GM12873 (cell line): ENCODE data around the gene MACC1.

ENCODE experiments used
- TF ChIP-seq, protein P1 (sequence below): IDR thresholded peaks from 2 replicates; pipeline ENCODE4 v1.5.1; 2012; ENCODE audit warnings: low read depth, mild to moderate bottlenecking, moderate library complexity, low read length, control low read depth; ENCODE audit not compliant: insufficient read depth; ENCODE audit errors: missing control alignments

Gene MACC1

DNA sequence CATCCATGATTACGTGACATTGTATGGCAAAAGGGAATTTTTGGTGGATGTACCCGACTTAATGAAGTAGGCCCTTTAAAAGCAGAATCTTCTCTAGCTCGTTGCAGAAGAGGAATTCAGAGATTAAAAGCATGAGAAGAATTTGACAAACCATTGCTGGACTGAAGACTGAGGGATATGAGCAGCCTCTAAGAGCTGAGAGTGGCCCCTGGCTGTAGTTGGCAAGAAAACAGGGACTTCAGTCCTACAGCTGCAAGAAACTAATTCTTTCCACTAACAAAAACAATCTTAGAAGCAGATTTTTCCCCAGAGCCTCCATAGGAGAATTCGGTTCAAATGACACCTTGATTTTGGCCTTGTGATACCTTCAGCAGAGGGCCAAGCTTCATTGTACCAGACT lies 34.1 kb downstream of the MACC1 start:
- TF ChIP-seq, protein P1, sequence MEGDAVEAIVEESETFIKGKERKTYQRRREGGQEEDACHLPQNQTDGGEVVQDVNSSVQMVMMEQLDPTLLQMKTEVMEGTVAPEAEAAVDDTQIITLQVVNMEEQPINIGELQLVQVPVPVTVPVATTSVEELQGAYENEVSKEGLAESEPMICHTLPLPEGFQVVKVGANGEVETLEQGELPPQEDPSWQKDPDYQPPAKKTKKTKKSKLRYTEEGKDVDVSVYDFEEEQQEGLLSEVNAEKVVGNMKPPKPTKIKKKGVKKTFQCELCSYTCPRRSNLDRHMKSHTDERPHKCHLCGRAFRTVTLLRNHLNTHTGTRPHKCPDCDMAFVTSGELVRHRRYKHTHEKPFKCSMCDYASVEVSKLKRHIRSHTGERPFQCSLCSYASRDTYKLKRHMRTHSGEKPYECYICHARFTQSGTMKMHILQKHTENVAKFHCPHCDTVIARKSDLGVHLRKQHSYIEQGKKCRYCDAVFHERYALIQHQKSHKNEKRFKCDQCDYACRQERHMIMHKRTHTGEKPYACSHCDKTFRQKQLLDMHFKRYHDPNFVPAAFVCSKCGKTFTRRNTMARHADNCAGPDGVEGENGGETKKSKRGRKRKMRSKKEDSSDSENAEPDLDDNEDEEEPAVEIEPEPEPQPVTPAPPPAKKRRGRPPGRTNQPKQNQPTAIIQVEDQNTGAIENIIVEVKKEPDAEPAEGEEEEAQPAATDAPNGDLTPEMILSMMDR = no peak

DNA sequence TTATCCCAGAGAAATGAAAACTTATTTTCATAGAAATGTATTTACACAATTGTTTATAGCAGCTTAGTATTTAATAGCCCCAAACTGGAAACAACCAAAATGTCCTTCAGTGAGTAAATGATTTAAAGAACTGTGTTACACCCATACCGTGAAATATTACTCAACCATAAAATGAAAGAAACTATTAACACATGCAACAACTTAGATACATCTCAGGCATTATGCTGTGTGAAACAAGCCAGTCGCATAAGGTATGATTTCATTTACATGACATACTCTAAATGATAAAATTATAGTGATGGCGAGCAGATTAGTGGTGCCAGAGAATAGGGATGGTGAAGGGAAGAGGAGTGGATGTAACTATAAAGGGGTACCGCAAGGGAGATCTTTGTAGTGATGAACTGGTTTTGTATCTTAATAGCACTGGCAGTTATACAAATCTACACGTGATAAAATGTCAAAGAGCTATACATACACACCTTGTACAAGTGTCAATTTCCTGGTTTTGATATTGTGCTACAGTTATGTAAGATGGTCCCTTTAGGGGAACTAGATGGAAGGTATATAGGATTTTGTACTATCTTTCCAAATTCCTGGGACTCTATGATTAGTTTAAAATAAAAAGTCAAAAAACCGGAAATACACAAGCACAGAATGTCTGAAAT lies 40.5 kb downstream of the MACC1 start:
- TF ChIP-seq, protein P1 = no peak

DNA sequence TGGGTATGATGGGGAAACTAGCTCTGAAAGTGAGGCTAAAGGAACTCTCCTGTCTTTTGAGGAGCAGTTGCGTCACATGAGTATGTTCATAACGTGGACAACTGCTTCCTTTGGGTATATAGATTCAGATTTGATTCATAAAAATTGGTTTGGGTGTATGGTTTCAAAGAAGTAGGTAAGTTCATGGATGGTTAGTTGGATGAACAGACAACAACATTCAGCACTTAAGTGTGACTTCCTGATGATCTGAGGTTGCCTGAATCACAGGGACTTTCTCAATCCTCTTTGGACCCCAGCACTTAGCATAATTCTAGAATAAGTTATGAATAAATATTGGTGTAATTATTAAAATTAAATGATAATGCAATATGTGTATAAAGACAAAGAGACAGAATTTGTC lies 43.4 kb downstream of the MACC1 start:
- TF ChIP-seq, protein P1 = no peak

- TF ChIP-seq, protein P1 = peak; percentile 73
These were observed 44.3 kb downstream of the MACC1 start for GRCh38 chr7:20172736-20173334.

GRCh38 chr7:20170633-20171032 lies 46.6 kb downstream of the MACC1 start:
- TF ChIP-seq, protein P1 = no peak

DNA sequence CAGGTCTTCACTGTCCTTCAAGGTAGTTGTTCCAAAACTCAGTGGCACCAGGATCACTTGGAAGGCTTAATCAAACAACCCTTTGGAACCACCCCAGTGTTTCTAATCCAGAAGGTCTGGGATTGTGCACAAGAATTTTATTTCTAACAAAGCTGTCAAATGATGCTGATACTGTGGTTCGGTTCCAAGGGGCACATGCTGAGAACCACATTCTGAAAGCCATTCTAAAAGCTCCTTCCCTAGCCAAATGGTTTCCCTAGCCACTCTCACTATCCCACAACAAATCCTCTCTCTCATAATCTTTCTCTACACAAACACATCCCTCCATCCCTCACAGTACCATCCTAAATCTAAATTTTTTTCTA lies 52.1 kb downstream of the MACC1 start:
- TF ChIP-seq, protein P1 = no peak

- TF ChIP-seq, protein P1 = no peak
These were observed 52.6 kb downstream of the MACC1 start for GRCh38 chr7:20164425-20165145.
